Measurements from ENCODE around the gene LMBR1L.

GRCh38 chr12:49052451-49053208, 58.0 kb downstream of the LMBR1L start:
- TF ChIP-seq CTCF (conservative IDR thresholded peaks at IDR 0.05; ENCODE audit: low read length) (no peak; the same call in 1 of the 2 replicates), EZH2phosphoT487 (IDR thresholded peaks at IDR 0.05; ENCODE audit: borderline replicate concordance) (no peak)

Data from Loucy (cell line).